KMS-11 (cell line): ENCODE data around the gene IFT57.

ENCODE experiments used
- H2AFZ ChIP-seq: fragments of 200-600 bp; sonication (generic); 2 replicates; pipeline ENCODE4 v1.6.1; 2016; ENCODE audit warnings: antibody characterized with exemption, mixed run types, low read depth
- H3K27ac ChIP-seq: fragments of 200-600 bp; sonication (generic); 2 replicates; pipeline ENCODE4 v1.6.1; 2016; ENCODE audit warnings: mild to moderate bottlenecking, mixed run types
- H3K27me3 ChIP-seq: fragments of 200-600 bp; sonication (generic); 2 replicates; pipeline ENCODE4 v1.6.1; 2017; ENCODE audit warnings: mild to moderate bottlenecking, low read depth, mixed run types, moderate library complexity; ENCODE audit not compliant: insufficient read depth
- H3K36me3 ChIP-seq: fragments of 200-600 bp; sonication (generic); 2 replicates; pipeline ENCODE4 v1.6.1; 2017; ENCODE audit warnings: mild to moderate bottlenecking, mixed run types; ENCODE audit not compliant: insufficient read depth
- H3K4me1 ChIP-seq: fragments of 200-600 bp; sonication (generic); 2 replicates; pipeline ENCODE4 v1.6.1; 2016; ENCODE audit warnings: mild to moderate bottlenecking, low read depth, mixed run types; ENCODE audit not compliant: poor library complexity, severe bottlenecking
- H3K4me2 ChIP-seq: fragments of 200-600 bp; sonication (generic); 2 replicates; pipeline ENCODE4 v1.7.0; 2016; ENCODE audit warnings: mild to moderate bottlenecking, mixed run types
- H3K4me3 ChIP-seq: fragments of 200-600 bp; sonication (generic); IDR thresholded peaks from 2 replicates; pipeline ENCODE4 v1.6.1; 2017; ENCODE audit warnings: low read depth, low read length, mixed read lengths; ENCODE audit not compliant: insufficient read depth
- H3K79me2 ChIP-seq: fragments of 200-600 bp; sonication (generic); 2 replicates; pipeline ENCODE4 v1.6.1; 2016; ENCODE audit warnings: low read depth, mixed run types; ENCODE audit not compliant: insufficient read depth
- H3K9ac ChIP-seq: fragments of 200-600 bp; sonication (generic); 2 replicates; pipeline ENCODE4 v1.6.1; 2016; ENCODE audit warnings: mild to moderate bottlenecking, mixed run types
- H4K20me1 ChIP-seq: fragments of 200-600 bp; sonication (generic); 2 replicates; pipeline ENCODE4 v1.6.1; 2016; ENCODE audit warnings: mild to moderate bottlenecking, mixed run types; ENCODE audit not compliant: insufficient read depth
- CTCF ChIP-seq: fragments of 200-600 bp; sonication (generic); conservative IDR thresholded peaks from 2 replicates; pipeline ENCODE4 v1.6.1; 2017; ENCODE audit warnings: low read depth, mild to moderate bottlenecking, antibody characterized with exemption, low read length, moderate library complexity, mixed read lengths

Gene IFT57

GRCh38 chr3:108150200-108150599, 72.0 kb downstream of the IFT57 start:
- Histone ChIP-seq H3K4me1 (peaks cover 5% of the 10 kb centered on the region), H3K36me3 (no peaks in the 10 kb centered on the region), H4K20me1 (no peaks in the 10 kb centered on the region), H3K27me3 (no peaks in the 10 kb centered on the region), H3K4me3 (no peak overlapping the region), H3K4me2 (no peak overlapping the region), H2AFZ (no peak overlapping the region), H3K9ac (no peak overlapping the region), H3K79me2 (no peaks in the 10 kb centered on the region), H3K27ac (no peak overlapping the region)
- TF ChIP-seq CTCF, result no peak

- Histone ChIP-seq H3K79me2 (no peaks in the 10 kb centered on the region), H2AFZ (no peak overlapping the region), H3K4me2 (no peak overlapping the region), H3K36me3 (no peaks in the 10 kb centered on the region), H3K9ac (no peak overlapping the region), H3K27ac (no peak overlapping the region), H4K20me1 (no peaks in the 10 kb centered on the region), H3K4me3 (no peak overlapping the region), H3K4me1 (no peaks in the 10 kb centered on the region), H3K27me3 (no peaks in the 10 kb centered on the region)
- no peak for TF ChIP-seq CTCF
Measured at GRCh38 chr3:108146139-108146538, 76.1 kb downstream of the IFT57 start.

DNA sequence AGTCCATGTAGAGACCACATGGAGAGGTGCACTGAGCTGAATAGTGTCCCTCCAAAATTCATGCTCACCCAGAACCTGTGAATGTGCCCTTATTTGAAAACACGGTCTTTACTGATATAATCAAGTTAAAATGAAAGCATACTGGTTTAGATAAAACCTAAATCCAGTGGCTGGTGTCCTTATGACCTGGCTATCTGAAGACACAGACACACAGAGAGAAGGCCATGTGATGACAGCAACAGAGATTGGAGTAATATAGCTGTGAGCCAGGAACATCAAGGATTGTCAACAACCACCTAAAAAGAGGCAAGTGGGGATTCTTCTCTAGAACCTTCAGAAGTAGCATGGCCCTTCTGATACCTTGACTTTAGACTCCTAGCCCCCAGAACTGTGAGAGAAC, 76.6 kb downstream of the IFT57 start:
- H3K4me3 ChIP-seq, result no peak overlapping the region
- no peak overlapping the region for H3K9ac ChIP-seq
- no peaks in the 10 kb centered on the region for H3K27me3 ChIP-seq
- no peak for TF ChIP-seq CTCF
- H3K36me3 ChIP-seq, result no peaks in the 10 kb centered on the region
- H3K4me2 ChIP-seq, result no peak overlapping the region
- H3K27ac ChIP-seq, result no peak overlapping the region
- no peaks in the 10 kb centered on the region for H3K79me2 ChIP-seq
- no peaks in the 10 kb centered on the region for H4K20me1 ChIP-seq
- H2AFZ ChIP-seq, result no peak overlapping the region
- H3K4me1 ChIP-seq, result no peaks in the 10 kb centered on the region

DNA sequence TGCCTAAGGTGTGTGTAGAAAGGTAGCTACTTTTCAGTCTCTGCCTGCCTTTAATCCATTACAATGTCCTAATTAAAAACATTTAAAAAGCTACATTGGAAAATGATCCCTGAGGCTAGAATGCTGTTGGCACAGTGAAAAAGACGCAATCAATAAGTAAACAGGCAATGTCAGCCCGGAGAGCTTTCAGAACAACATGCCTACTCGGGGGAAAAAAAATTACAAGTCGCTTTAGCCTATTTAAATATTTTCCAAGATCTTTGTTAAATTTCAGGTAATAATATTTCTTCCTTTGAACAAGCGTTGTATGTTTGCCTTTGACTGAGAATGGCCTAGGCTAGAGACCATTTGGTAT, 84.8 kb downstream of the IFT57 start:
- TF ChIP-seq CTCF, result no peak
- H3K27ac ChIP-seq, result no peak overlapping the region
- H4K20me1 ChIP-seq, result no peaks in the 10 kb centered on the region
- H2AFZ ChIP-seq, result no peak overlapping the region
- no peak overlapping the region for H3K4me2 ChIP-seq
- no peaks in the 10 kb centered on the region for H3K36me3 ChIP-seq
- H3K79me2 ChIP-seq, result no peaks in the 10 kb centered on the region
- no peak overlapping the region for H3K9ac ChIP-seq
- H3K4me3 ChIP-seq, result no peak overlapping the region
- no peaks in the 10 kb centered on the region for H3K4me1 ChIP-seq
- H3K27me3 ChIP-seq, result no peaks in the 10 kb centered on the region
